Measurements from ENCODE around the gene PGAM5. TPM values are rescaled to one million over a fixed set of nuclear protein-coding genes. Genes with fewer than 3 reads are reported as not detected.

PGAM5 gene
- total RNA-seq, 2 experiments from 2014 or later = 12.8 to 15.1 TPM

GRCh38 chr12:132746613-132747012, 36.0 kb downstream of the PGAM5 start:
- H3K36me3 Mint-ChIP-seq (ENCODE audit: low read depth) = peaks cover 82% of the 10 kb centered on the region
- peaks cover 92% of the 10 kb centered on the region for H3K36me3 ChIP-seq (ENCODE audit: insufficient read depth, low read length)
- peaks cover 13% of the 10 kb centered on the region for H3K4me1 Mint-ChIP-seq (ENCODE audit: low read depth)
- TF ChIP-seq CTCF (IDR thresholded peaks at IDR 0.05) = no peak
- H3K4me1 ChIP-seq (ENCODE audit: insufficient read depth, low read length) = no peaks in the 10 kb centered on the region
- H3K4me3 ChIP-seq (ENCODE audit: low read length) = no peak overlapping the region
- H3K27ac Mint-ChIP-seq = no peak overlapping the region
- DNase-seq (no peak), ATAC-seq (ENCODE audit: poor library complexity) (no peak)
- no peaks in the 10 kb centered on the region for H3K27me3 ChIP-seq (ENCODE audit: control insufficient read depth in 1 of 2, insufficient read depth in 2 of 2, low read length in 2 of 2)
- H3K27me3 Mint-ChIP-seq = no peaks in the 10 kb centered on the region
- POLR2A ChIA-PET = no interaction called here
- CTCF ChIA-PET = no interaction called here
- H3K4me3 Mint-ChIP-seq = no peak overlapping the region
- no peaks in the 10 kb centered on the region for H3K9me3 Mint-ChIP-seq
- intact Hi-C loops (cut with DNase I, micrococcal nuclease) = no loop called here
- no peak overlapping the region for H3K27ac ChIP-seq (ENCODE audit: low read depth in 1 of 2, low read length in 2 of 2)
- H3K9me3 ChIP-seq (ENCODE audit: control insufficient read depth in 1 of 2, insufficient read depth in 1 of 2, low read length in 2 of 2) = no peaks in the 10 kb centered on the region

GRCh38 chr12:132747395-132747794, 36.8 kb downstream of the PGAM5 start:
- Histone ChIP-seq H3K27ac (ENCODE audit: low read depth in 1 of 2, low read length in 2 of 2) (no peak overlapping the region), H3K4me3 (ENCODE audit: low read length) (no peak overlapping the region), H3K9me3 (ENCODE audit: control insufficient read depth in 1 of 2, insufficient read depth in 1 of 2, low read length in 2 of 2) (no peaks in the 10 kb centered on the region), H3K27me3 (ENCODE audit: control insufficient read depth in 1 of 2, insufficient read depth in 2 of 2, low read length in 2 of 2) (no peaks in the 10 kb centered on the region), H3K4me1 (ENCODE audit: insufficient read depth, low read length) (no peaks in the 10 kb centered on the region), H3K36me3 (ENCODE audit: insufficient read depth, low read length) (peaks cover 89% of the 10 kb centered on the region)
- intact Hi-C loops (cut with DNase I, micrococcal nuclease) = no loop called here
- ATAC-seq (ENCODE audit: poor library complexity) (no peak), DNase-seq (no peak)
- Mint-ChIP-seq H3K4me1 (ENCODE audit: low read depth) (peaks cover 12% of the 10 kb centered on the region), H3K9me3 (no peaks in the 10 kb centered on the region), H3K27ac (no peak overlapping the region), H3K27me3 (no peaks in the 10 kb centered on the region), H3K4me3 (no peak overlapping the region), H3K36me3 (ENCODE audit: low read depth) (peaks cover 79% of the 10 kb centered on the region)
- ChIA-PET POLR2A (no interaction called here), CTCF (no interaction called here)
- TF ChIP-seq CTCF (IDR thresholded peaks at IDR 0.05) = no peak

GRCh38 chr12:132747896-132748295, 37.3 kb downstream of the PGAM5 start:
- ATAC-seq (ENCODE audit: poor library complexity) (no peak), DNase-seq (no peak)
- H3K9me3 ChIP-seq (ENCODE audit: control insufficient read depth in 1 of 2, insufficient read depth in 1 of 2, low read length in 2 of 2) = no peaks in the 10 kb centered on the region
- H3K27me3 Mint-ChIP-seq = no peaks in the 10 kb centered on the region
- POLR2A ChIA-PET = no interaction called here
- intact Hi-C loops (cut with DNase I, micrococcal nuclease) = no loop called here
- peaks cover 79% of the 10 kb centered on the region for H3K36me3 Mint-ChIP-seq (ENCODE audit: low read depth)
- no peak overlapping the region for H3K4me3 Mint-ChIP-seq
- no peak overlapping the region for H3K27ac ChIP-seq (ENCODE audit: low read depth in 1 of 2, low read length in 2 of 2)
- no peaks in the 10 kb centered on the region for H3K4me1 ChIP-seq (ENCODE audit: insufficient read depth, low read length)
- H3K36me3 ChIP-seq (ENCODE audit: insufficient read depth, low read length) = peaks cover 88% of the 10 kb centered on the region
- CTCF ChIA-PET = no interaction called here
- H3K4me1 Mint-ChIP-seq (ENCODE audit: low read depth) = peaks cover 8% of the 10 kb centered on the region
- no peak for TF ChIP-seq CTCF (IDR thresholded peaks at IDR 0.05)
- H3K27me3 ChIP-seq (ENCODE audit: control insufficient read depth in 1 of 2, insufficient read depth in 2 of 2, low read length in 2 of 2) = no peaks in the 10 kb centered on the region
- no peak overlapping the region for H3K4me3 ChIP-seq (ENCODE audit: low read length)
- H3K27ac Mint-ChIP-seq = no peak overlapping the region
- no peaks in the 10 kb centered on the region for H3K9me3 Mint-ChIP-seq
